HG02763 (cell line): Measurements from ENCODE around the gene SLC24A4.
A peak's percentile ranks its signal among the peaks of the same experiment; 100 is the strongest.

ENCODE experiments used
- ATAC-seq: cut with Tn5 transposase; IDR thresholded peaks from one replicate; pipeline ENCODE4 v1.9.1; 2021; ENCODE audit warnings: mild to moderate bottlenecking, moderate library complexity; ENCODE audit not compliant: unreplicated experiment

SLC24A4 gene

DNA sequence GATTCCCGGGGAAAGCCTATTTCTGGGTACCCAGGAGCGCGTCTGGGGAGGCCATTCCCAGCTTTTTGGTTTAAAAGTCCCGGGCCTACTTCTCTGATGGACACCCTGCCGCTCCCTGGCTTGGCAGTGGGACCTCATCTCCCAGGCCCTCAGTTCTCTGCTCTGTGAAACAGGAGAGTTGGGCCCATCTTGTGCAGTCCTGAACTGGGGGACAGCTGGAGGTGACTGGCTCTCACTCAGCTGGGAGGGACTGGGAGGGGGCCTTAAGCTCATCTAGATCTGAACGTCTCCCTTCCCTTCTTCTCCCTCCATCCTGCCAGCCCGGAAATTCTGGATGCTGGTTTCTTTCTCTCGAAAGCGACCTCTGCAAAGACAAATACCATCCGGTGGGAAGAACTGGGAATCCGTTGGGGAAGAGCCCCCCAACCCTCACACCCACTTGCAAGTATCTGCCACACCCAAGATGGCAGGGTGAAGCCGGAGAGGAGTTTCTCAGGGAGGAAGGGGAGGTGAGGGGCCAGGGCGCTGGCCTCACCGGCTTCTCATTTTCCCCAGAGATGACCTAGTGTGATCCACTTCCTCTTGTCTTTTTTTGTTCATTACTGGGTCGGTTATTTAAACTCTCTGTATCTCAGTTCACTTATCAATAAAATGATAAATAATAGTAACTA lies 192.0 kb downstream of the SLC24A4 start:
- ATAC-seq = no peak

DNA sequence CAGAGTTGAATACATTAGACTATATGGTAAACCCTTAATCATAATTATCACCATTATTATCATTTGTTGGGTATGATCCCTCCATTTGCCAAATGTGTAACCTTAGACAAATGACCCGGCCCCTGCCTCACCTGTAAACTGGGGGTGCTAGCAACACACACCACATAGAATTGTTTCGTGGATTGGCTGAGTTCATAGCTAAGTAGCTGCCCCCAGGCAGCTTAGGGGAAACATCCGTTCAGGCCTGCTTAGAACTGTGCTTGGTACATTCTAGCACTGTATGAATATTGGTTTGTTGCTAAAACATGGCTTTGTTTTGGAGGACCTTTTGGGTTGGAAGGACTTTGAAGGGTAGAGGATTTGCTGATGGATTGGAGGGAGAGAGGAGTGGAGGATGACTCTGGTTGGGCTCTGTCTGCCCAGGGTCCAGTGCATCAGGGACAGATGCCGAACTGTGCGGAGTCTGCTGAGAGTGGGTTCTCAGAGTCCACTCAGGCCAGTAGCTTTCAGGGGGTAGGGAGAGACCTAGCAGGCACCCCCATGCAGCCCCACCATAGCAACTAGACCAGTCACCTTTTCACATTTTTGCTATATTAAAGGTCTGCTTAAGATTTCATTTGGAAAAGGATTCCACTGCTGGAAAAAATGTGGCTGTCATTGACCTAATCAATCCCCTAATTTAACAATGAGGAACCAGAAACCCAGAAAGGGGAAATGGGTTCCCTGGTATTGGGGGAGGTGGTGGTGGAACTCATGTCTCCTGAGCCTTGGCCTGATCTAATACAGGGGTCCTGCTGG lies 192.8 kb downstream of the SLC24A4 start:
- ATAC-seq = no peak

DNA sequence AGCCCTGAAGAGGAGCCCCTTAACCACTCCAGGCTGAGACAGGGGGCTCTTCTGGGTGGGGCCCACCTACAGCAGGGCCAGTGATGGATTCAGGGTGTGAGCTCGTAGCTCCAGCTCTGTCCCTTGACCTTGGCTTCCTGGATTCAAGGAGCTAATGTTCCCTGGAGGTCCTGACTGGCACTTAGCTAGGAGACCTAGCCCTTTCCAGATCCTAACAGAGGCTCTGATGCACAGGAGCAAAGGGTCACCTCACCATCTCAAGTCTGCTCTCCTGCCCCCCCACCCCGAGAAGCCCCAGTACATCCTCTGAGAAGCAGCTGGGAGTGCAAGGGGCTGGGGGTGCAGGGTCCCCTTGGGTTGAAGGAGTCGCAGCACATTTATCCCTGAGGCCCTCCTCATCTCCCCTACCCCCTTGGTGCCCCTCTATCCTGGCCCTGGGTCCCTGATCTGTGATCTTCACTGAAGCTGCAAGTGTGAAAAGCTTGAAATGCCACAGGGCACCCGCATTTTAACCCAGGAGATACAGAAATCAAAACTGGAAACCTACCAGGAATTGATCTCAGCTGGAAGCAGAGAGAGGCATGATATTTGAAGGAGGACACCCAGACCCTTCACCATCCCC lies 193.5 kb downstream of the SLC24A4 start:
- ATAC-seq = no peak

DNA sequence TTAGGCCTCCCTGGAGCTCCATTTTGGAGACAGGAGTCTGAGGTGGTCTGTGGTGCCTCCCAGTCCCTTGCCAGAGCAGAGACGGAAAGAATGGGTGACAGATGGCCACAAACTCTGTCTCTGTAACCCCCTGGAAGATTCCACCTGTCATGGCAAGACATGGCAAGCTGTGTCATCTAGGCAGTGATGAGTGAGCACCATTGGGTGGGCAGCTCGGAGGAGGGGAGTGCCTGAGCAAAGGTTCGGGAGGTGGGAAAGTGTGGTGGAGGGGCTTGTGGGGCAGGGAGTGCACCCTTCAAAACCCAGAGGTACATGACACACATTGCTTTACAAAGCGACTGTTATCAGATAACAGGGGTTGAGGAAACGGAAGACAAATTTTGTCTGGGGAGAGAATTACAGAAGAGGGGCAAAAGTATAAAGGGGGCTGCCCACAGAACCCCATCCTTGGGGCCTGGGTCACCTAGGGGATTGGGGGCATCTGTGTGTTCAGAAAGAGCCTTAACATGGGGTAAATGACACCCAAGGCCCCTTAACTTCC lies 194.1 kb downstream of the SLC24A4 start:
- no peak for ATAC-seq

DNA sequence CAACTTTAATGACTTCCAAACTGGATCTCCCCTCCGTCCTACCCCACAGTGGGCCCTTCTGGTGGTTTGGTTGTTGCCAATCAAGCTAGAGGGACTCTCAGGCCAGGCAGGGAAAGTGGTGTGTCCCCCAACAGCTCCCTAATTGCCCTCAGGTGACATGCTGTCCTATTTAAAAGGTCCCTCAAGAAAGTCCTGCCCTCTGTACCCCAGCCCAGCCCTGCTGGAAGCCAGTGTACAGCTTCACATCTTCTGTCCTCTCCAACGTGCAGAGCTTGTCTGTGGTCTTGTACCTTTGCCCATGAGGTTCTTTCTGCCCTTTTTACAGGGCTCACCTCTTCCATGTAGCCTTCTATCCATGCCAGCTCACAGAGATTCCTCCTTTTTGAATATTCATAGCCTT lies 194.8 kb downstream of the SLC24A4 start:
- ATAC-seq = no peak

DNA sequence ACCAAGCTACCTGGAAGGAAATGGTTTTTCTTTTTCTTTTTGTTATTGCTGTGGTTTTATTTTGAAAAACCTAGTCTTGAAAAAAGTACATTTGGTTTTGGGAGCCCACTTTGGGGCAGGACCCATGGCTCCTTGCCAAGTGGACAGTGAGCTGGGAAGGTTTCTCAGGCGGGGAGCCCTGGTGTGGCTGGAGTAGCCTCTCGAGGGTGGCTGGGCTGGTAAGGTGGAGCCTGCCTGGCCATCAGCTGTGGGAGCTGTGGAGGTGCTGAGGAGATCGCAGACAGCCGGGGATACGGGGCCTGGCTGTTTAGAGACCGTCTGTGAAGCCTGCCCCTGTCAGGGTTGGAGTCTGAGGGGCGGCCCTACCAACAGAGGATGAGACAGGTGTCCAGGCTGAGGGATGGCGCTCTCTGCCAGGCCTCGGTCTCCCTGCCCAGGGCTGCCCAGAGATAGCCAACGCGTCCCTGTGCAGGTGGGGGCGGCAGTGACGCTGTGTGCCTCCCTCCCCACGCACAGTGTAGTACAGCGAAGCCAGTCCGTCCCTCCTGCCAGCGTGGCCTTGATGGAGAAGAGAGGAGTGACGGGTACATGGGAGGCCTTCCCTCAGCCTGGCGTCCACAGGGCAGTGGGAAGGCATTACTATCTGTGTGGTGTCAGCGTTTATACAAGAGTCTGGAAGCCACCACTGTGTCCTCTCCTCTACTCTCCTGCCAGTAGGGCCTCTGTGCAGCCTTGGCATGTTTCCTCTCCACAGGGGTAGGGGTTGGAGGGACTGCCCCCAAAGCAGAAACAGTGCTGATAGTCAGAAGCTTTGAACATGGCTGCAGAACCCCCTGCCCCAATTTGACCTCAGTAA lies 196.5 kb downstream of the SLC24A4 start:
- ATAC-seq = no peak

DNA sequence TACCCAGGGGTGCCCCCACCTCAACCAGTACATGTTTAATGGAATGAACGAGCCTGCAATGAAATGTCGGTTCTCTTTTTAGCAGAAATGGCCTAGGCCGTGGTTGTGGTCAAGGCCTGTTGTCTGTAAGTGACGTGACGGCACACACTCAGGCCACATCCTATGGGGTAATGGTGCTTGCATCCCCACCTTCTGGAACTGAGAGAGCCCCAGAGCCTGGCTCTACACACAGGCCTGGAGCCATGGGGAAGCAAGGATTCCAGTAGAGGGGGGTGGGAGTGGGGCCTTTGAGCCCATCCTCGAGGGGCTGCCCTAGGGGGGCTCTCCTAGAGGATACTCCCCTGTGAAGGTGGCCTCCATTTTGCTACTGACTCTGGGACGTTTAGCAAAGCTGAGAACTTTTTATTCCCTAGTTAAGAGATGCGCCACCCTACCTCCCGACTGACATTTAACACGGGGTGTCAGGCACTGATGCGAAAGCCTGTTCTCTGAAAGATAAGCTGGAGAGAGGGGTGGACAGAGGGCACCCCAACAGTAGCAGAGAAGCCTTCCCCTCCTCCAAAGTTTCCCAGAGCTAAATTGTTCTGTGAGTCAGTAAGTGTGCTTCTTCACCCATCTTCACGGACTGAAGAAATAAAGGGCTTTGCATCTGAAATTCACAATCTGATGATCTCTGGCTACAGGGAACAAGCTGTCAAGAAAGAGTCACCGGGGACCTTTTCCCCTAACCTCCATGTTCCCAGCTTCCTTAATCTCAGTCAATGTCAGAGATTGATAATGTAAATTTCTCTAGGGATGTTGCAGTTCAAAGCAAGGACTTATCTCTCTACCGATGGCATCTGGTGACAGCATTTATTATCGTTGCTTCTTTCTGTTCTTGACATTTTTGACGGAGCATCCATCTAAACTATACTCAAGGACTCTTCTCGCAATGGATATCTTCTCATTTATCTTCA lies 197.4 kb downstream of the SLC24A4 start:
- no peak for ATAC-seq

DNA sequence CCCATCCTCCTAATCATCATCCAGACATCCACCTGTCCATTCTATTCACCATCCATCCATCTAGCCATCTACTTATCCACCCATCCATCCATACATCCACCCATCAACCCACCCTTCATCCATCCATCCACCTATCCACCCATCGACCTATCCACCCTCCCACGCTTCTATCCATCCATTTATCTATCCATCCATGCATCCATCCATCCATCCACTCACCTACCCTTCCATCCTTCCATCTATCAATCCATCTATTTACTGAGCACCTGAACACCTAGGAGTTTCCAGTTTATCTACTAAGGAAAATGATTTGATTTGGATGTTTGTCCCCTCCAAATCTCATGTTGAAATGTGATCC lies 198.1 kb downstream of the SLC24A4 start:
- ATAC-seq = no peak

DNA sequence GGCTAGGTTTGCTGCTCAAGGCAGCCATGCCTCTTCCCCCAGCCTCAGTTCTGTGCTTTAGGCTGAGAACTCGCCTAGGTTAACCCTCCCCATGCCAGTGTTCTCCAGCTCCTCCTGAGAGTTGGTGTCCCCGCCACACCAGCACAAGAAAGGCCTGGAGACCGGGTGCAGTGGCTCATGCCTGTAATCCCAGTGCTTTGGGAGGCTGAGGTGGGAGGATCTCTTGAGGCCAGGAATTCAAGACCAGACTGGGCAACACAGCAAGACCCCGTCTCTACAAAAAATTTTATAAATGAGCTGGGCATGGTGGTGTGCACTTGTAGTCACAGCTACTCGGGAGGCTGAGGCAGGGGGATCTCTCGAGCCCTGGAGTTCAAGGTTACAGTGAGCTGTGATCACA lies 200.8 kb downstream of the SLC24A4 start:
- ATAC-seq = no peak

DNA sequence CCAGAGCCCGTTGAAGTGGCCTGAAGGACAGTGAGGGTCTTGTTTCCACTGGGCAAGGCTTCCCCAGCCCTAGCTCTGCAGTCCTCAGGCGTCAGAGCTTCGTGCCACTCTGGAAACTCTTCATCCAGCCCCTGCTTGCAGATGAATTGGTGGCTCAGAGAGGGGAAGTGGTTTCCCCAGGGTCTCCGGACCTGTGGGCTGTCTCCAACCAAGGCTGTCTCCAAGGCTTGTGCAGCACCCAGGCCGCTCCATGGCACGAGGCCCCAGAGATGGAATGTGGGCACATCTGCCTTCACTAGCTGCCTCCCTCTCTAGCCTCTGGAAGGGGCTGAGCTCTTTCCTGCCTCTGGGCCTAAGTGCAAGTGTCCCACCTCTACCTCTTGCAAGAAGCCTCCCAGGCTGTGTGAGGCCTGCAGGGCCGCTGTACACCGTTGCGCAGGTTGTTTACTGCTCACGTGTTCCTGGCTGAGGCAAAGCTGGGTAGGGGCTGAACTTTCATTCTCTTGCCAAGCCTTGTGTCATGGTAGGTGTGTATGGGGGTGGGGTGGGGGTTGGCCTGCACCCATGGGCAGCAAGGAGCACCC lies 201.7 kb downstream of the SLC24A4 start:
- ATAC-seq = no peak

DNA sequence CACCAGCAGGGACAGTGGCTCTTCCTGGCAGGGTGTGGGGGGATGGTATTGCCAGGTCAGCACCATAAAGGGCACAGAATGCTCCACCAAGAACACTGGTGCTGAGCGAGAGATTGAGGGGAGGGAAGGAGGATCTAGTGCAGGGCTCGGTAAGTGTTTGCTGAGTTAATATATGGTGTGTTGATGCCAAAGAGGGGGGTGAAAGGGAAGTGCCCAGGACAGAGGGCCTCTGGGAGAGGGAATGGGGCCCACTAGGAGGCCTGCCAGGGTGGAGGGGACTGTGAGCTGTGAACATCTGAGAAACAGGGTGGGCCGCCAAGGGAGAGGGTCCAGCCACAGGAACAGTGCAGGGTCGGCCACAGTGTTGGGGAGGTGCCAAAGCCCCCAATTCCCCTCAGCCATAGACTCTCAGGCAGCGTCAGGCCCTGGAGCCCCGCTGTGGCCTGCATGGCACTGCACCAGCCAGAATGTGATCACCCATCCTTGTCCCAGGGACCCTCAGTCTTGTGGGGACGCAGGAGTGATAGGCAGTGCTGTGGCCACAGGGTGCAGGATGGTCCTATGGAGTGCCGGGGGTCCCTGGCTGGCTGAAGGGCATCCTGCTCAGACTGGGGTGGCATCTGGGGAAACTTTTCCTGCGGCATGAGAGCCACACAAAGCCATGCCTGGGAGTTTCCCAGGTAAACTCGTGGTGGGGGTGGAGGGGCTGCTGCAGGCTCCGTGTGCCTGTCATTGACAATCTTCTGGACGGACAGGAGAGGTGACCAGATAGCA lies 202.5 kb downstream of the SLC24A4 start:
- no peak for ATAC-seq

DNA sequence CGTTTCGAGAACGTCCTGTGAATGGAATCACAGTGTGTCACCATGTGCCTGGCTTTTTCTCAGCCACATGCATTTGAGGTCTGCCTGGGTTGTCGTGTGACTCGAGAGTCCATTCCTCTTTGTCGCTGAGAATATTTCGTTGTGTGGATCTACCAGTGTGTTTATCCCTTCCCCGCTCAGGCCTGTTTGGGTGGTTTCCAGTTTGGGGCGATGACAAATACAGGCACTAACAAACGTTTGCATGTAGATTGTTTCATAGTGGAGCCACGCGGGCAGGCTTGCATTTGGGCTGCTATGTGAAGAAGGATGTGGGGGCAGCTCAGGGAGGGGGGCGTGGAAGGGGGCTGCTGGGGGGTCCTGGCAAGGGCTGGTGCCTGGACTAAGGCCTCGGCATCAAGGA lies 204.8 kb downstream of the SLC24A4 start:
- no peak for ATAC-seq

DNA sequence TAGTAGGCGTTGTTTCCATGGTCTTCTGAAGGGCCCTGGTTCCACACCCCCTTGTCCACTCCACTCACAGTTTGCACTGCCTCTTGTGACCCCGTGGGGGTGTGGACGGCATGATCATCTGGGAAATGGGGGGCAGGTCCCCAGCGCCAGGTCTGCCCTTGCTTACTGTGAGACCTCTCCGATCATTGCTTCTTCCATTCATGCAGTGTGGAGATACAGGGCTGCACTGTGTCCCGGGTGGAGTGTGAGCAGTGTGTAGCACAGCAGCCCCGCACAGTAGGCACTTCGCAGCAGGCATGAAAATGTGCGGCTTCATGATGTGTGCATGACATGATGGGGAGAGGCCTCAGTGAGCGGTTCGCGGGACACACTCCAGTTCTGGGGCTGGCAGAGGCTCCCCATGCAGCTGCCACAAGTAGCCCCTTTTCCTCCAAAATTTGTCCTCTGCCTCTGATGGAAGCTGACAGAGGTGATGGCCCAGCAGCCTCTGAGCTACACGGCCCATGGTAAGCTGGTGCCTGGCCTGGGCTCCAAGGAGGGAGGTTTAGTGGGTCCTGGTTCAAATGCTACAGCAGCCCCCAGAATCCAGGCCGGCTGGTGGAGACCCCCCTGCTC lies 205.6 kb downstream of the SLC24A4 start:
- no peak for ATAC-seq

DNA sequence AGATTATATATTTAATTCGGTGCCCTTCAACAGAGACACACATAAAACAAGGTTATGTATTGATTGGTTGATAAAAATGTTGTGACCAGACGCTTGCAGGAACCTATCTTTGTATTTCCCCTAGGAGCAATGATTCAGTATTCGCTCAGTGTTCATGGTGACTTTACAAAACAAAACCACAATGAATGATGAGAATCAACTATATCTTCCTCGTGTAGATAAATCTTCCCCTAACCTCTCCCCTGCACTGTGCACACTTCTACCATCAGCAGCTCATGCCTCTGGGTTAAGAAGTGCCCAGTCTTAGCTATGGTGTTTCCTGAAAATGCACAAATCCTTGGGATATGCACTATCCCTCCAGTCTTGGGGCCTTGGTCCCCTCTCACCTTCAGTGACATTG lies 206.9 kb downstream of the SLC24A4 start:
- no peak for ATAC-seq

DNA sequence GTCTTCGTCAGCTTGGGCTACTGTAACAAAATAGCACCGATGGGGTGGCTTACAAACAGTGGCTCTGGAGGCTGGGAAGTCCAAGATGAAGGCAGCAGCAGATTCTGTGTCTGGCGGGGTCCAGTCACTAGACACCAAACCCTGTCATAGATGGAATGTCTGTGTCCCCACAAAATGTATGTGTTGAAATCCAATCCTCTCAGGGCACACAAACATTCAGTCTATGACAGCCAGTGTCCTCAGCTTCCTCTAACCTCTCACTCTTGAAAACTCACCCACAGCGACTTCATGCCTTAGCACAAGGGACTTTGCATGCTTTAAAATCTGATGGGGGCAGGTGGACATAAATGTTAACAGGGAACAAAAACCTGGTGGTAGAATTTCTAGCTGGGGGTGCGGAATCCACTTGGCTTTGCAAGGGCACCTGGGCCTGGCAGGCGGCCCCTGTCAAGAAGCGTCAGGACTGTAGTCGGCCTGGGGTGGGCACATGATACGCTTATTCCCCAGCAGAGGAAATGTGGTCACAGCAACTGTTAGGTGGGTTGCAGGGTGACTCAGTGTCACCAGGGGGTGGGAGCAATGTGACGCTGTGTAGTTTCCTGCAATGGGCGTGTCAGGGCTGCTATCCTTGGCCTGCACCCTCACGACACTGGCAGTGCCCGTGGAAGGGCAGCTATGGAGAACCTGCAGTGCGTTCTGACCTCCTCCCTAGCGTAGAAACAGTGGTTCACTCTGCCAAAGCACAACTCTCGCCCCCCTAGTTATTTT lies 208.3 kb downstream of the SLC24A4 start:
- ATAC-seq = peak; percentile 50

DNA sequence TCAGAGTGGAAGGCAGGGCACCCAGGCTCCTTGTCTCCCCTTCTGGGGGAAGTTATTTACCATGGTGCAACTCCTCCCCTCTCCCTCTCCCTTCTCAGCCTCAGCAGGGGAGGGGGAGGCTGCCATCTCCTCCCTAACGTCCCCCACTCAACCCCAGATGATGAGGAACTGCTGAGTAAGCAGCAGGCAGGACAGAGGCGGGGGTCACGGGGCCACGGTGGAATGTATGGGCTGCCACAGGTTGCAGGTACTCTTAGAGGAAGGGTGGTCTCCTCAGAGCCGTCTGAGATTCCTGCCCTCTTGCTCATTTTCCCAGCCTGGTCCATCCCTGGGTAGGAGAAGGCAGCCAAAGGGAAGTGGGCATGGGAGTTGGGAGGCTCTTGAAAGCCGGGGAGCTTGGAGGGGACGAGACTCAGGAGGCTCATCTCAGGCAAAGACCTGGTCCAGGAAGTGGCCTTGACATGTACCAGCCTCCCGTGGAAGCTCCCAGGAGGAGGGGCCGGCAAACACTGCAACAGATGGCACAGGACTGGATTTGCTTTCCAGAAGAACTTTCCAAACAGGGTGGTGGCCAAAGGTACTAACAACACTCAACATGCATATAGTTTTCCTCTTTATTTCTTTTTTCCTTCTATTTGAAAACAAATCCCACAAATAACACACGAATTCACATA lies 209.7 kb downstream of the SLC24A4 start:
- no peak for ATAC-seq
